Esophagus (tissue), 2 donors: ENCODE results near the gene SCP2D1. TPM values are rescaled to one million over a fixed set of nuclear protein-coding genes. Genes with fewer than 3 reads are reported as not detected.

ENCODE experiments used
- H3K27ac ChIP-seq, 2 donors: one replicate each; pipeline ENCODE4 v1.5.1; 2013; ENCODE audit warnings: low read depth in 2 of 2, mild to moderate bottlenecking in 2 of 2, inconsistent platforms in 1 of 2, low read length in 1 of 2, moderate library complexity in 1 of 2
- H3K27me3 ChIP-seq, 2 donors: one replicate each; pipeline ENCODE4 v1.6.1; 2013; ENCODE audit warnings: low read length in 2 of 2, control low read depth in 1 of 2, mild to moderate bottlenecking in 1 of 2; ENCODE audit not compliant: insufficient read depth in 2 of 2, control insufficient read depth in 1 of 2
- H3K36me3 ChIP-seq, 2 donors: one replicate each; pipeline ENCODE4 v1.6.1; 2013; ENCODE audit warnings: low read length in 1 of 2; ENCODE audit not compliant: control insufficient read depth in 2 of 2, insufficient read depth in 2 of 2
- H3K4me1 ChIP-seq, 2 donors: one replicate each; pipeline ENCODE4 v1.6.1; 2013; ENCODE audit warnings: low read length in 1 of 2; ENCODE audit not compliant: control insufficient read depth in 2 of 2, insufficient read depth in 2 of 2
- H3K4me3 ChIP-seq, 2 donors: one replicate each; pipeline ENCODE4 v1.5.1; 2013; ENCODE audit warnings: low read length in 2 of 2, mild to moderate bottlenecking in 2 of 2, low read depth in 1 of 2, moderate library complexity in 1 of 2
- H3K9me3 ChIP-seq, 2 donors: one replicate each; pipeline ENCODE4 v1.6.1; 2013; ENCODE audit warnings: mild to moderate bottlenecking in 2 of 2, low read depth in 1 of 2, low read length in 1 of 2, moderate library complexity in 1 of 2; ENCODE audit not compliant: control insufficient read depth in 2 of 2, insufficient read depth in 1 of 2
- WGBS, 2 donors: extraction: QIAGEN DNeasy Blood & Tissue Kit; methylation state at CpG; one replicate each; pipeline ENCODE4 v1.1.7; 2013; 5-methylcytosine and 5-hydroxymethylcytosine counted together
- polyA plus RNA-seq, 2 donors: library from polyadenylated mRNA; stranded (reverse); fragments of 200-250 nt; gene quantifications; one replicate each; pipeline ENCODE4 v1.2.3, GENCODE V29; 2013
- donor health status: healthy with polysubstance abuse.
- donor health status: Bipolar disorder and iron deficiency.

SCP2D1 gene
- not detected for polyA plus RNA-seq

- Histone ChIP-seq H3K9me3 (no peaks in the 10 kb centered on the region), H3K27me3 (no peaks in the 10 kb centered on the region), H3K4me1 (no peaks in the 10 kb centered on the region), H3K27ac (no peak within 1 kb of the TSS), H3K4me3 (no peak within 1 kb of the TSS), H3K36me3 (no peaks in the 10 kb centered on the region)
- 39 to 56% methylated on average over 3 of the region's 3 CpGs for WGBS, 2 donors
Observed at GRCh38 chr20:18813483-18813882, at the start of gene SCP2D1. Gene SCP2D1, plus strand, starts transcription at chr20:18813783. Its CDS starts 33 bp downstream, at chr20:18813816.

GRCh38 chr20:18767676-18768075, 45.9 kb upstream of the SCP2D1 start:
- WGBS, 2 donors, result 65 to 67% methylated on average over 5 of the region's 5 CpGs

DNA sequence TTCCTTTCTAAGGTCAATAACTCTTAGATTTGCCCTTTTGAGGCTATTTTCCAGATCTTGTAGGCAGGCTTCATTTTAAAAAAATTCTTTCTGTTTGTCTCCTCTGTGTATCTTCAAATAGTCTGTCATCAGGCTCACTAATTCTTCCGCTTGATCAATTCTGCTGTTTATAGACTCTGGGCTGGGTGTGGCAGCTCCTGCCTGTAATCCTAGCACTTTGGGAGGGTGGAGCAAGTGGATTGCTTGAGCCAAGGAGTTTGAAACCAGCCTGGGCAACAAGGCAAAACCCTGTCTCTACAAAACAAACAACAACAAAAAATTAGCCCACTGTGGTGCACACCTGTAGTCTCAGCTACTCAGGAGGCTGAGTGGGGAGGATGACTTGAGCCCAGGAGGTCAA, 40.0 kb upstream of the SCP2D1 start:
- H3K36me3 ChIP-seq, result no peaks in the 10 kb centered on the region
- no peaks in the 10 kb centered on the region for H3K9me3 ChIP-seq
- no peak overlapping the region for H3K27ac ChIP-seq
- no peaks in the 10 kb centered on the region for H3K27me3 ChIP-seq
- WGBS, 2 donors, result 48 to 55% methylated on average over 1 of the region's 1 CpG
- H3K4me1 ChIP-seq, result peaks cover 0 to 4% of the 10 kb centered on the region in 2 donors
- H3K4me3 ChIP-seq, result no peak overlapping the region

More at GRCh38 chr20:18767676-18768075, 45.9 kb upstream of the SCP2D1 start:
- Histone ChIP-seq H3K9me3 (no peaks in the 10 kb centered on the region), H3K4me3 (no peak overlapping the region), H3K27ac (no peak overlapping the region), H3K4me1 (no peaks in the 10 kb centered on the region), H3K27me3 (no peaks in the 10 kb centered on the region), H3K36me3 (peaks cover 0 to 6% of the 10 kb centered on the region in 2 donors)

- no peaks in the 10 kb centered on the region for H3K27me3 ChIP-seq
- H3K27ac ChIP-seq, result no peak overlapping the region
- H3K36me3 ChIP-seq, result no peaks in the 10 kb centered on the region
- no peak overlapping the region for H3K4me3 ChIP-seq
- no peaks in the 10 kb centered on the region for H3K9me3 ChIP-seq
- WGBS, 2 donors, result 68 to 75% methylated on average over 2 of the region's 2 CpGs
- H3K4me1 ChIP-seq, result peaks cover 0 to 4% of the 10 kb centered on the region in 2 donors
Observed at GRCh38 chr20:18774207-18774606, 39.4 kb upstream of the SCP2D1 start.

DNA sequence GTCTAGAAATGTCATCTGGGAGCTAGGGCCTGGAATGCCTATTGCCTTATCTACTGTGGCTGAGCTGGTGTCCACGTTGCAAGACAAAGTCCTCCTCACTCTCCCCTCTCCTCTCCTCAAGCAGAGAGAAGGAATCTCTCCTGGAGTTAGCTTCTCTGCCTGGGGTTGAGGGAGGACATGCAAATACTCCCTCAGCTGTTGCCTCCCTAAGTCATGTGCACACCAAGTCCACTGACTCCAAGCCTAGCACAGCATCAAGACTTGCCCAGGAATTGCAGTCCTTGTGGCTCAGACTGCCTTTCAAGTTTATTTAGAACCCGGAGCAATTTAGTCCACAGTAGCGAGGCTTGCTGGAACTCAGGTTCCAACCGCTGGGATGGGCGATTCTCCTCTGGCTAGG, 38.0 kb upstream of the SCP2D1 start:
- no peak overlapping the region for H3K27ac ChIP-seq

DNA sequence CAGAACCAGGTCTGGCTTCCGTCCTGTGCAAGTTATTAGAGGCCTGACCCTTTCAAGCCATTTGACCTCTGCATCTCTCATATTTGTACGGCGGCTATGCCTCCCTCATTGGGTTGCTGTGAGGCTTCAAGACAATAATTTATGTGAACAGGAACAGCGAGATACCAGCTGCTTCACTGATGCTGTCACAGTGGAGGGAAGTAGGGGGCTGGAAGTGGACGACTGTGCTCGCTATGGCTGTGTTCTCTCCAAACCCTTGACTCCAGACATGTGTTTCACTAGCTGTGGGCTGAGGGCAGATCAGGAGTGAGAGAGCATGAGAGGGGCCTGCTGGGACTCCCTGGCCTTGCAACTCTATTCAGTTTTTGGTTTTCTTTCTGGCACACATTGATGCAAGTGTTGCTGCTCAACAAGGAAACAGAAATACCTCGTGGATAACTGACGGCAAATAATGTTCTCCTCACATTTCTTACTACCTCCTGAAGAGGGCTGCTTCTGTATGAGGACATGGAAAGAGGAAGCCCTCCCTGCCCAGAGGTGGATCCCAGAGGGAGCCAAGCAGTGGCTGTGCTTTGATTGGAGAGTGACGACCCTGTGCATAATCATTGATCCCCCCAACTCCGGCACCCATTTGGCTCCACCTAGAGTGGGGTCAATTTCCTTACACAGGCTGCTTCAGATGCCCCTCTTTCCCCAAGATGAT, 34.7 kb upstream of the SCP2D1 start:
- 64 to 75% methylated on average over 10 of the region's 10 CpGs for WGBS, 2 donors
- Histone ChIP-seq H3K27me3 (no peaks in the 10 kb centered on the region), H3K4me1 (peaks cover 0 to under 1% of the 10 kb centered on the region in 2 donors), H3K27ac (no peak overlapping the region), H3K9me3 (no peaks in the 10 kb centered on the region), H3K36me3 (no peaks in the 10 kb centered on the region), H3K4me3 (no peak overlapping the region)

More for the DNA sequence above, 38.0 kb upstream of the SCP2D1 start:
- H3K36me3 ChIP-seq, result no peaks in the 10 kb centered on the region
- no peaks in the 10 kb centered on the region for H3K27me3 ChIP-seq
- 87 to 92% methylated on average over 5 of the region's 5 CpGs for WGBS, 2 donors
- no peaks in the 10 kb centered on the region for H3K9me3 ChIP-seq
- no peak overlapping the region for H3K4me3 ChIP-seq
- H3K4me1 ChIP-seq, result peaks cover 0 to 4% of the 10 kb centered on the region in 2 donors

- H3K27me3 ChIP-seq, result no peaks in the 10 kb centered on the region
- no peak overlapping the region for H3K4me3 ChIP-seq
- WGBS, 2 donors, result 80 to 83% methylated on average over 9 of the region's 9 CpGs
- no peaks in the 10 kb centered on the region for H3K4me1 ChIP-seq
- peak overlapping the region in 1 of 2 donors; percentile 31 for H3K27ac ChIP-seq
- H3K36me3 ChIP-seq, result no peaks in the 10 kb centered on the region
- H3K9me3 ChIP-seq, result no peaks in the 10 kb centered on the region
Observed at GRCh38 chr20:18780385-18781130, 33.0 kb upstream of the SCP2D1 start.

DNA sequence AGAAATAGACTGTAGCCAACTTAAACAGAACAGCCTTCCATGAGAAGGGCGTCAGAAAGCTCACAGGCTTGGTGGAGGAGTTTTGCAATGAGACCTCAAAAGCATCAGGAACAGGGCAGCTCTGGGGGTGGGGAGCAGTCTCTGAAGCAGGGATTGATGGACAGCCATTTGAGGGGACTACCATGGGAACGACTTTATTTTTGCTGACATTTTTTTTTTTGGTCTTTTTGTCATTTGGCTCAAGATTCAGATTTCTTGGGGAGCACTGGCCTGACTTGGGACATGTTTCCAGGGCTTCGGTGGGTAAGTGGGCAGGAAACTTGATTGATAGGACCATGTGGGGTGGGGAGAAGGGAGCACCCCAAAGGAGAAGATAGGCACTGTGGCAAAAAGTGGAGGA, 32.1 kb upstream of the SCP2D1 start:
- Histone ChIP-seq H3K27me3 (no peaks in the 10 kb centered on the region), H3K27ac (peak overlapping the region in 1 of 2 donors; percentile 42), H3K4me1 (no peaks in the 10 kb centered on the region), H3K36me3 (no peaks in the 10 kb centered on the region), H3K4me3 (no peak overlapping the region), H3K9me3 (no peaks in the 10 kb centered on the region)
- 73 to 83% methylated on average over 3 of the region's 3 CpGs for WGBS, 2 donors

DNA sequence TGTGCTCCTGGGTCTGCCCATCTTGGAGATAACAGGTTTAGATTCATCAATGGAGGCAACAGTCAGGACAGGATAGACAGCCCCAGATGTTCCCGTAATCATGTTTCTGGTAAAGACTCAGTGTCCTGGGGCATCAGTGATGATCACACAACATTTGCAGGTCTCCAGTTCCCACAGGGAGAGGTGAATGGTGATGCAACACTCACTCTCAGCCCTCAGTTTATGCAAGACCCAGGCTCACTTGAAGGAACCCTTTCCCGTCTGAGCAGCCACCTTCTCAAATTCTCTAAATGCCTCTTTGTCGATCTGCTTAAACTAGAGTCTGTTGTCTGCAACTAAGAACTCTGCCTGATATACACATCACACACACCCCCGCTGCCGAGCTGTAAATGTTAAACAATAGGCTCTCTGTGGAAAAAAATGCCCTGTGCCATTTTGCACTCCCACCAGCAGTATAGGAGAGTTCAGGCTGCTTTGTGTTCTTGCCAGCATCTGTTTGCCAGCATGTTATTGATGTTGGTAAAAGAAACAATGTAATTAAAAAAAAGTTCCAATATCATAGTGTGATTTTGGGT, 30.1 kb upstream of the SCP2D1 start:
- peaks cover 0 to 4% of the 10 kb centered on the region in 2 donors for H3K9me3 ChIP-seq
- H3K27me3 ChIP-seq, result no peaks in the 10 kb centered on the region
- no peaks in the 10 kb centered on the region for H3K36me3 ChIP-seq
- H3K4me1 ChIP-seq, result no peaks in the 10 kb centered on the region
- no peak overlapping the region for H3K27ac ChIP-seq
- WGBS, 2 donors, result 80 to 83% methylated on average over 5 of the region's 5 CpGs
- H3K4me3 ChIP-seq, result no peak overlapping the region
